ENCODE results near the gene ZNF438. TPM values are rescaled to one million over a fixed set of nuclear protein-coding genes. Genes with fewer than 3 reads are reported as not detected.
"Not testable (repeated sequence)": the region's sequence is repeated elsewhere in the genome, so short reads cannot be mapped to it uniquely, and the experiment has no call there.

ZNF438 gene
- total RNA-seq, 1 experiment from 2014 or later, result 2.0 TPM

- ChIA-PET POLR2A (ENCODE audit: low non-redundant PET) (no interaction called here), CTCF (no interaction called here)
- no peak overlapping the region for H3K4me3 ChIP-seq (ENCODE audit: low read depth, low read length, poor library complexity, severe bottlenecking)
- H3K27ac ChIP-seq (ENCODE audit: low read depth, low read length, poor library complexity, severe bottlenecking), result no peak overlapping the region
- H3K27me3 ChIP-seq (replicated peaks; ENCODE audit: insufficient read depth, low read depth, low read length, poor library complexity), result no peaks in the 10 kb centered on the region
- no peak for TF ChIP-seq EZH2 (IDR thresholded peaks at IDR 0.05; ENCODE audit: borderline replicate concordance, low read depth, low read length, poor library complexity, severe bottlenecking)
- TF ChIP-seq CTCF (conservative IDR thresholded peaks at IDR 0.05; ENCODE audit: low read depth, low read length), result no peak
- intact Hi-C loops (cut with micrococcal nuclease; ENCODE audit: unreplicated experiment), result no loop called here
- H3K9me3 ChIP-seq (ENCODE audit: low read depth, low read length, poor library complexity, severe bottlenecking), result no peaks in the 10 kb centered on the region
- BruUV-seq (replicated peaks), result no TSS peak
- no peaks in the 10 kb centered on the region for H3K4me1 ChIP-seq (ENCODE audit: insufficient read depth, low read length, poor library complexity, severe bottlenecking)
- DNase-seq (ENCODE audit: low spot score), result no peak
- H3K36me3 ChIP-seq (ENCODE audit: insufficient read depth, low read length, poor library complexity, severe bottlenecking), result no peaks in the 10 kb centered on the region
These were observed 9.3 kb upstream of the ZNF438 start for GRCh38 chr10:31041011-31041410.

GRCh38 chr10:31039006-31039405 lies 7.3 kb upstream of the ZNF438 start:
- H3K4me1 ChIP-seq (ENCODE audit: insufficient read depth, low read length, poor library complexity, severe bottlenecking); DNase-seq (ENCODE audit: low spot score); BruUV-seq (replicated peaks); H3K27me3 ChIP-seq (replicated peaks; ENCODE audit: insufficient read depth, low read depth, low read length, poor library complexity); intact Hi-C loops (cut with micrococcal nuclease; ENCODE audit: unreplicated experiment); H3K4me3 ChIP-seq (ENCODE audit: low read depth, low read length, poor library complexity, severe bottlenecking); POLR2A ChIA-PET (ENCODE audit: low non-redundant PET); H3K9me3 ChIP-seq (ENCODE audit: low read depth, low read length, poor library complexity, severe bottlenecking); CTCF ChIA-PET; H3K36me3 ChIP-seq (ENCODE audit: insufficient read depth, low read length, poor library complexity, severe bottlenecking); H3K27ac ChIP-seq (ENCODE audit: low read depth, low read length, poor library complexity, severe bottlenecking): not testable (repeated sequence)

GRCh38 chr10:31037749-31038148 lies 6.1 kb upstream of the ZNF438 start:
- Histone ChIP-seq H3K4me1 (ENCODE audit: insufficient read depth, low read length, poor library complexity, severe bottlenecking) (no peaks in the 10 kb centered on the region), H3K4me3 (ENCODE audit: low read depth, low read length, poor library complexity, severe bottlenecking) (no peak overlapping the region), H3K27ac (ENCODE audit: low read depth, low read length, poor library complexity, severe bottlenecking) (no peak overlapping the region), H3K27me3 (replicated peaks; ENCODE audit: insufficient read depth, low read depth, low read length, poor library complexity) (no peaks in the 10 kb centered on the region), H3K36me3 (ENCODE audit: insufficient read depth, low read length, poor library complexity, severe bottlenecking) (no peaks in the 10 kb centered on the region), H3K9me3 (ENCODE audit: low read depth, low read length, poor library complexity, severe bottlenecking) (no peaks in the 10 kb centered on the region)
- ChIA-PET CTCF (no interaction called here), POLR2A (ENCODE audit: low non-redundant PET) (no interaction called here)
- intact Hi-C loops (cut with micrococcal nuclease; ENCODE audit: unreplicated experiment), result no loop called here
- no TSS peak for BruUV-seq (replicated peaks)
- DNase-seq (ENCODE audit: low spot score), result no peak
- no peak for TF ChIP-seq CTCF (conservative IDR thresholded peaks at IDR 0.05; ENCODE audit: low read depth, low read length)
- TF ChIP-seq EZH2 (IDR thresholded peaks at IDR 0.05; ENCODE audit: borderline replicate concordance, low read depth, low read length, poor library complexity, severe bottlenecking), result no peak

- intact Hi-C loops (cut with micrococcal nuclease; ENCODE audit: unreplicated experiment), result no loop called here
These were observed 4.5 kb upstream of the ZNF438 start for GRCh38 chr10:31036209-31036608.

More at GRCh38 chr10:31036209-31036608, 4.5 kb upstream of the ZNF438 start:
- no peak overlapping the region for H3K27ac ChIP-seq (ENCODE audit: low read depth, low read length, poor library complexity, severe bottlenecking)
- H3K27me3 ChIP-seq (replicated peaks; ENCODE audit: insufficient read depth, low read depth, low read length, poor library complexity), result no peaks in the 10 kb centered on the region
- ChIA-PET POLR2A (ENCODE audit: low non-redundant PET) (no interaction called here), CTCF (no interaction called here)
- H3K4me1 ChIP-seq (ENCODE audit: insufficient read depth, low read length, poor library complexity, severe bottlenecking), result peaks cover 3% of the 10 kb centered on the region
- BruUV-seq (replicated peaks), result no TSS peak
- no peaks in the 10 kb centered on the region for H3K36me3 ChIP-seq (ENCODE audit: insufficient read depth, low read length, poor library complexity, severe bottlenecking)
- peak; percentile 65 for DNase-seq (ENCODE audit: low spot score)
- H3K4me3 ChIP-seq (ENCODE audit: low read depth, low read length, poor library complexity, severe bottlenecking), result no peak overlapping the region
- H3K9me3 ChIP-seq (ENCODE audit: low read depth, low read length, poor library complexity, severe bottlenecking), result no peaks in the 10 kb centered on the region
- no peak for TF ChIP-seq CTCF (conservative IDR thresholded peaks at IDR 0.05; ENCODE audit: low read depth, low read length)
- TF ChIP-seq EZH2 (IDR thresholded peaks at IDR 0.05; ENCODE audit: borderline replicate concordance, low read depth, low read length, poor library complexity, severe bottlenecking), result no peak
